A549 (cell line): ENCODE data around the gene RYR1. TPM values are rescaled to one million over a fixed set of nuclear protein-coding genes. Genes with fewer than 3 reads are reported as not detected.
A peak's percentile ranks its signal among the peaks of the same experiment; 100 is the strongest.

ENCODE experiments used
- ATAC-seq, 2 experiments: fragments of 200-7000 bp in 1 of 2; fragments of >200 bp in 1 of 2; cut with Nextera tagmentation in 1 of 2; cut with Tn5 transposase in 1 of 2; 3 replicates each; pipeline versions ENCODE4 v1.8.0 to v1.9.1; 2018 to 2020; ENCODE audit warnings: mild to moderate bottlenecking in 1 of 2, moderate library complexity in 1 of 2
- CTCF ChIA-PET: fragments of 300-600 bp; sonication (Branson Sonifier 250); formaldehyde crosslinking; extraction: SDS; loops from one replicate; lab custom pipeline; 2021; ENCODE audit warnings: antibody characterized with exemption, inconsistent platforms; lab: Yijun Ruan, JAX
- POLR2A ChIA-PET: fragments of 350-600 bp; formaldehyde crosslinking; extraction: SDS; loops from one replicate; lab custom pipeline; 2021; ENCODE audit warnings: antibody characterized with exemption, inconsistent platforms; lab: Yijun Ruan, JAX
- DNase-seq, 2 experiments: peaks; one replicate each; pipeline versions ENCODE4 v3.0.0 to v3.0.0-alpha.2; 2011 to 2016; ENCODE audit warnings: low read depth in 1 of 2, low spot score in 1 of 2
- FAIRE-seq: peaks from 2 replicates; lab custom pipeline; 2011; peaks lifted over from hg19 to GRCh38; lab: Jason Lieb, UNC
- H3K27ac ChIP-seq, 2 experiments: fragments of >200 bp; sonication (Bioruptor Twin); formaldehyde crosslinking; 3 replicates each; pipeline ENCODE4 v1.5.1; 2016 to 2017
- H3K4me1 ChIP-seq: fragments of >200 bp; sonication (Bioruptor Twin); formaldehyde crosslinking; 3 replicates; pipeline ENCODE4 v1.6.1; 2016
- H3K4me2 ChIP-seq: fragments of >200 bp; sonication (Bioruptor Twin); formaldehyde crosslinking; 3 replicates; pipeline ENCODE4 v1.6.1; 2016
- H3K4me3 ChIP-seq: fragments of >200 bp; sonication (Bioruptor Twin); formaldehyde crosslinking; 3 replicates; pipeline ENCODE4 v1.5.1; 2016
- H3K9me3 ChIP-seq: fragments of >200 bp; sonication (Bioruptor Twin); formaldehyde crosslinking; 3 replicates; pipeline ENCODE4 v1.6.1; 2016
- BHLHE40 ChIP-seq: IDR thresholded peaks from 2 replicates; pipeline ENCODE4 v1.6.1; 2012; ENCODE audit warnings: low read depth, low read length, inconsistent platforms
- CEBPB ChIP-seq, 2 experiments: fragments of >200 bp in 1 of 2; sonication (Bioruptor Twin) in 1 of 2; formaldehyde crosslinking in 1 of 2; IDR thresholded peaks; 2 replicates each; pipeline ENCODE4 v1.6.1; 2012 to 2016
- EHMT2 ChIP-seq: fragments of 200-600 bp; sonication (generic); IDR thresholded peaks from 2 replicates; pipeline ENCODE4 v1.6.1; 2016; ENCODE audit warnings: antibody characterized with exemption, low read depth, mild to moderate bottlenecking, moderate library complexity
- GATA3 ChIP-seq: IDR thresholded peaks from 2 replicates; pipeline ENCODE4 v1.6.1; 2012; ENCODE audit warnings: borderline replicate concordance
- HDAC2 ChIP-seq: fragments of 200-600 bp; sonication (generic); IDR thresholded peaks from 2 replicates; pipeline ENCODE4 v1.6.1; 2016
- HEYL ChIP-seq: fragments of 250-450 bp; sonication (Bioruptor Pico); IDR thresholded peaks from 2 replicates; pipeline ENCODE4 v1.8.0; 2021; ENCODE audit warnings: mild to moderate bottlenecking, moderate library complexity
- HOXB13 ChIP-seq: fragments of 250-450 bp; sonication (Bioruptor Pico); IDR thresholded peaks from 2 replicates; pipeline ENCODE4 v1.5.0; 2020; ENCODE audit warnings: low read depth, mild to moderate bottlenecking, moderate library complexity
- HOXB5 ChIP-seq: fragments of 250-450 bp; sonication (Bioruptor Pico); IDR thresholded peaks from 2 replicates; pipeline ENCODE4 v1.5.0; 2020; ENCODE audit warnings: mild to moderate bottlenecking, moderate library complexity
- KDM1A ChIP-seq: fragments of 200-600 bp; sonication (generic); IDR thresholded peaks from 2 replicates; pipeline ENCODE4 v1.6.1; 2016; ENCODE audit warnings: low read depth, mild to moderate bottlenecking
- MAFK ChIP-seq: fragments of 450-650 bp; IDR thresholded peaks from 2 replicates; pipeline ENCODE4 v1.6.1; 2014; ENCODE audit not compliant: partially characterized antibody
- TFCP2L1 ChIP-seq: fragments of 250-450 bp; sonication (Bioruptor Pico); IDR thresholded peaks from 2 replicates; pipeline ENCODE4 v1.5.0; 2021; ENCODE audit warnings: mild to moderate bottlenecking
- ZFP36 ChIP-seq: fragments of 450-650 bp; IDR thresholded peaks from 2 replicates; pipeline ENCODE4 v1.6.1; 2014; ENCODE audit warnings: borderline replicate concordance; ENCODE audit not compliant: partially characterized antibody
- ZSCAN20 ChIP-seq: fragments of 250-450 bp; sonication (Bioruptor Pico); IDR thresholded peaks from 2 replicates; pipeline ENCODE4 v1.8.0; 2022; ENCODE audit warnings: mild to moderate bottlenecking, moderate library complexity
- WGBS: methylation state at CpG from one replicate; pipeline ENCODE4 v1.1.6; 2017; ENCODE audit errors: missing lambda C conversion rate; 5-methylcytosine and 5-hydroxymethylcytosine counted together
- polyA plus RNA-seq, 4 experiments: library from polyadenylated mRNA; depleted of rRNA in 3 of 4; stranded (reverse); fragments of >200 nt; fragmentation: RNase III in 1 of 4; extraction: RNeasy Plus Mini Kit Qiagen cat#74134 plus additional on column Dnase treatment in 1 of 4; gene quantifications; 2 replicates in 3 of 4; 3 replicates in 1 of 4; pipeline ENCODE4 v1.2.3, GENCODE V29; 2011 to 2017
- TF ChIP-seq, protein P1 (sequence below): IDR thresholded peaks from 2 replicates; pipeline ENCODE4 v1.6.1; 2012
- TF ChIP-seq, protein P2 (sequence below): fragments of 250-450 bp; sonication (Bioruptor Pico); IDR thresholded peaks from 2 replicates; pipeline ENCODE4 v1.5.0; 2021; ENCODE audit warnings: mild to moderate bottlenecking, moderate library complexity, borderline replicate concordance
- TF ChIP-seq, protein P3 (sequence below): IDR thresholded peaks from 2 replicates; pipeline ENCODE4 v1.6.1; 2012
- TF ChIP-seq, protein P4 (sequence below): fragments of >200 bp; sonication (Bioruptor Twin); formaldehyde crosslinking; IDR thresholded peaks from 3 replicates; pipeline ENCODE4 v1.5.1; 2016
- TF ChIP-seq, protein P5 (sequence below): fragments of 200-600 bp; sonication (generic); IDR thresholded peaks from 2 replicates; pipeline ENCODE4 v1.6.1; 2016; ENCODE audit warnings: antibody characterized with exemption, mild to moderate bottlenecking, moderate library complexity

RYR1 gene
- polyA plus RNA-seq, 2 of the 4 experiments (the other 2 are of a cell fraction): 1.4 to 3.1 TPM

DNA sequence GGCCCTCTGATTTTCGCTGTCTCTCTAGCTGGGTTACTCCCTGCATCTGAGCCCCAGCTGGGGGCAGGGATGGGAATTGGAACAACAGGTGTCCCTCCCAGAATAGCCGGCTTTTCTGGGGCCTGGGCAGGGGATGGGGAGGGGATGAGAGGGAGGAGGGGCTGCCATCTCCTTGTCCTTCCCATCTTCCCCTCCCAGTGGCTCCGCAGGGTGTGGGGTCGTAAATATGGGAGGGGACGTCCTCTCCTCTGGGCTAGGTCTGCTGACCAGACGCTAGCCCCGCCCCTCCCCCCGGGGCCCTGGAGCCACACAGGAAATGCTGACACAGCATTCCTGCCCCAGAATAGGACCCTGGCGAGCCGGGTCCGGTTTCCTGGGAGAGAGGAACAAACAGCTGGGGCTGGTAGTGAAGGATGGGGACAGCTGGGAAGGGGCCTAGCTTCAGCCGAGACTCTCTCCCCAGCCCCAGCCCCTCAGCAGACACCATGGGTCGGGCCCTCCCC, 1.1 kb downstream of the RYR1 start:
- ChIA-PET CTCF (interaction anchor here (0.6 to 8.2 kb wide), 6 partner anchors 9 to 543 kb away, joined by 3 to 65 read pairs (median 3); partner anchors contain the start of genes FAM98C, MRPS12, RASGRP4 and SARS2), POLR2A (no interaction called here)
- TF ChIP-seq MAFK: peak; percentile 99
- TF ChIP-seq, protein P1, sequence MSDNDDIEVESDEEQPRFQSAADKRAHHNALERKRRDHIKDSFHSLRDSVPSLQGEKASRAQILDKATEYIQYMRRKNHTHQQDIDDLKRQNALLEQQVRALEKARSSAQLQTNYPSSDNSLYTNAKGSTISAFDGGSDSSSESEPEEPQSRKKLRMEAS: no peak
- FAIRE-seq (no peak), ATAC-seq (0 out of 6 replicates have a peak, but pooled peaks of 1 of the 2 experiments have one; percentile 11), DNase-seq (no peak)
- no peak overlapping the region for H3K4me3 ChIP-seq
- no peaks in the 10 kb centered on the region for H3K9me3 ChIP-seq
- WGBS: 52% methylated on average over 13 of the region's 13 CpGs
- H3K27ac ChIP-seq: no peak overlapping the region
- H3K4me2 ChIP-seq: no peak overlapping the region
- H3K4me1 ChIP-seq: peaks cover 6% of the 10 kb centered on the region; the same call in 2 of the 3 replicates

DNA sequence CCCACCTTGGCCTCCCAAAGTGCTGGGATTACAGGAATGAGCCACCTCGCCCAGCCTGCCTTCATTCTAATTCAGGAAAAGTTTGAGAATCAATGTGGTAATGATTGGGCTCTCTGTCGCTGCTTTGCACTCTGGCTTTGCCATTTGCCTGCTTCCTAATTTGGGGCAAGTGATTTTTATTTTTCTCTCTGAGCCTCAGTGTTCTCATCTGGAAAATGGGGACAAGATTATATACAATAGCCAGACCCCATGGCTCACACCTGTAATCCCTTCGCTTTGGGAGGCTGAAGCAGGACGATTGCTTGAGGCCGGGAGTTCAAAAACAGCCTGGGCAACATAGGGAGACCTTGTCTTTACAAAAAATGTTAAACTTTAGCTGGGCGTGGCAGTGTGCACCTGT, 3.8 kb downstream of the RYR1 start:
- WGBS: 69% methylated on average over 6 of the region's 6 CpGs
- Histone ChIP-seq H3K4me1 (peaks cover 6% of the 10 kb centered on the region; the same call in 2 of the 3 replicates), H3K27ac (no peak overlapping the region), H3K4me3 (no peak overlapping the region), H3K9me3 (no peaks in the 10 kb centered on the region)
- ChIA-PET CTCF (interaction anchor here (0.6 to 8.2 kb wide), 7 partner anchors 10 to 63 kb away, joined by 3 to 65 read pairs (median 3); partner anchors contain the start of gene FAM98C), POLR2A (no interaction called here)
- FAIRE-seq (no peak), DNase-seq (no peak)
- TF ChIP-seq HDAC2: no peak
- peak; percentile 74 for TF ChIP-seq KDM1A
- TF ChIP-seq, all 56 proteins: peak for 1
- no peak for ATAC-seq
- H3K4me2 ChIP-seq: no peak overlapping the region

DNA sequence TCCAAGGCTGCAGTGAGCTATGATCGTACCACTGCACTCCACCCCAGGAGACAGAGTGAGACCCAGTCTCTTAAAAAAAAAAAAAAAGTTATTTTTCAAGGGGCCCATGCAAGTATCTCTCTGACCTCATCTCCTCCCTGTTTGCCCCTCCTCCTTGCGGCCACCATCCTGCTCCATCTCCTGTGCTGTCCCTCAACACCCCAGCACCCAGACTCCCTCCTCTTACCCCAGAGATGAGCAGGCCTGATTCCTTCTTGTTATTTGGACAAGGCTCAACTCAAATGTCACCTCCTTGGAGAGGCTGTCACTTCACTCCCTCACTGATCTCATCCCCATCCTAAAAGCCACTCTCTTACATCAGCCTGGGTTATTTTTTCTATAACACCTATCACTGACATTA, 4.4 kb downstream of the RYR1 start:
- no peak for TF ChIP-seq HEYL
- TF ChIP-seq, protein P2, sequence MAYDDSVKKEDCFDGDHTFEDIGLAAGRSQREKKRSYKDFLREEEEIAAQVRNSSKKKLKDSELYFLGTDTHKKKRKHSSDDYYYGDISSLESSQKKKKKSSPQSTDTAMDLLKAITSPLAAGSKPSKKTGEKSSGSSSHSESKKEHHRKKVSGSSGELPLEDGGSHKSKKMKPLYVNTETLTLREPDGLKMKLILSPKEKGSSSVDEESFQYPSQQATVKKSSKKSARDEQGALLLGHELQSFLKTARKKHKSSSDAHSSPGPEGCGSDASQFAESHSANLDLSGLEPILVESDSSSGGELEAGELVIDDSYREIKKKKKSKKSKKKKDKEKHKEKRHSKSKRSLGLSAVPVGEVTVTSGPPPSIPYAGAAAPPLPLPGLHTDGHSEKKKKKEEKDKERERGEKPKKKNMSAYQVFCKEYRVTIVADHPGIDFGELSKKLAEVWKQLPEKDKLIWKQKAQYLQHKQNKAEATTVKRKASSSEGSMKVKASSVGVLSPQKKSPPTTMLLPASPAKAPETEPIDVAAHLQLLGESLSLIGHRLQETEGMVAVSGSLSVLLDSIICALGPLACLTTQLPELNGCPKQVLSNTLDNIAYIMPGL (CRISPR knock-in tag): no peak
- no peak for TF ChIP-seq GATA3
- TF ChIP-seq HOXB13 (CRISPR knock-in tag): no peak
- TF ChIP-seq, protein P3, sequence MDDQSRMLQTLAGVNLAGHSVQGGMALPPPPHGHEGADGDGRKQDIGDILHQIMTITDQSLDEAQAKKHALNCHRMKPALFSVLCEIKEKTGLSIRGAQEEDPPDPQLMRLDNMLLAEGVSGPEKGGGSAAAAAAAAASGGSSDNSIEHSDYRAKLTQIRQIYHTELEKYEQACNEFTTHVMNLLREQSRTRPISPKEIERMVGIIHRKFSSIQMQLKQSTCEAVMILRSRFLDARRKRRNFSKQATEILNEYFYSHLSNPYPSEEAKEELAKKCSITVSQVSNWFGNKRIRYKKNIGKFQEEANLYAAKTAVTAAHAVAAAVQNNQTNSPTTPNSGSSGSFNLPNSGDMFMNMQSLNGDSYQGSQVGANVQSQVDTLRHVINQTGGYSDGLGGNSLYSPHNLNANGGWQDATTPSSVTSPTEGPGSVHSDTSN: no peak
- TF ChIP-seq, protein P4, sequence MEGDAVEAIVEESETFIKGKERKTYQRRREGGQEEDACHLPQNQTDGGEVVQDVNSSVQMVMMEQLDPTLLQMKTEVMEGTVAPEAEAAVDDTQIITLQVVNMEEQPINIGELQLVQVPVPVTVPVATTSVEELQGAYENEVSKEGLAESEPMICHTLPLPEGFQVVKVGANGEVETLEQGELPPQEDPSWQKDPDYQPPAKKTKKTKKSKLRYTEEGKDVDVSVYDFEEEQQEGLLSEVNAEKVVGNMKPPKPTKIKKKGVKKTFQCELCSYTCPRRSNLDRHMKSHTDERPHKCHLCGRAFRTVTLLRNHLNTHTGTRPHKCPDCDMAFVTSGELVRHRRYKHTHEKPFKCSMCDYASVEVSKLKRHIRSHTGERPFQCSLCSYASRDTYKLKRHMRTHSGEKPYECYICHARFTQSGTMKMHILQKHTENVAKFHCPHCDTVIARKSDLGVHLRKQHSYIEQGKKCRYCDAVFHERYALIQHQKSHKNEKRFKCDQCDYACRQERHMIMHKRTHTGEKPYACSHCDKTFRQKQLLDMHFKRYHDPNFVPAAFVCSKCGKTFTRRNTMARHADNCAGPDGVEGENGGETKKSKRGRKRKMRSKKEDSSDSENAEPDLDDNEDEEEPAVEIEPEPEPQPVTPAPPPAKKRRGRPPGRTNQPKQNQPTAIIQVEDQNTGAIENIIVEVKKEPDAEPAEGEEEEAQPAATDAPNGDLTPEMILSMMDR: no peak
- TF ChIP-seq, protein P5, sequence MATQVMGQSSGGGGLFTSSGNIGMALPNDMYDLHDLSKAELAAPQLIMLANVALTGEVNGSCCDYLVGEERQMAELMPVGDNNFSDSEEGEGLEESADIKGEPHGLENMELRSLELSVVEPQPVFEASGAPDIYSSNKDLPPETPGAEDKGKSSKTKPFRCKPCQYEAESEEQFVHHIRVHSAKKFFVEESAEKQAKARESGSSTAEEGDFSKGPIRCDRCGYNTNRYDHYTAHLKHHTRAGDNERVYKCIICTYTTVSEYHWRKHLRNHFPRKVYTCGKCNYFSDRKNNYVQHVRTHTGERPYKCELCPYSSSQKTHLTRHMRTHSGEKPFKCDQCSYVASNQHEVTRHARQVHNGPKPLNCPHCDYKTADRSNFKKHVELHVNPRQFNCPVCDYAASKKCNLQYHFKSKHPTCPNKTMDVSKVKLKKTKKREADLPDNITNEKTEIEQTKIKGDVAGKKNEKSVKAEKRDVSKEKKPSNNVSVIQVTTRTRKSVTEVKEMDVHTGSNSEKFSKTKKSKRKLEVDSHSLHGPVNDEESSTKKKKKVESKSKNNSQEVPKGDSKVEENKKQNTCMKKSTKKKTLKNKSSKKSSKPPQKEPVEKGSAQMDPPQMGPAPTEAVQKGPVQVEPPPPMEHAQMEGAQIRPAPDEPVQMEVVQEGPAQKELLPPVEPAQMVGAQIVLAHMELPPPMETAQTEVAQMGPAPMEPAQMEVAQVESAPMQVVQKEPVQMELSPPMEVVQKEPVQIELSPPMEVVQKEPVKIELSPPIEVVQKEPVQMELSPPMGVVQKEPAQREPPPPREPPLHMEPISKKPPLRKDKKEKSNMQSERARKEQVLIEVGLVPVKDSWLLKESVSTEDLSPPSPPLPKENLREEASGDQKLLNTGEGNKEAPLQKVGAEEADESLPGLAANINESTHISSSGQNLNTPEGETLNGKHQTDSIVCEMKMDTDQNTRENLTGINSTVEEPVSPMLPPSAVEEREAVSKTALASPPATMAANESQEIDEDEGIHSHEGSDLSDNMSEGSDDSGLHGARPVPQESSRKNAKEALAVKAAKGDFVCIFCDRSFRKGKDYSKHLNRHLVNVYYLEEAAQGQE: no peak
- TF ChIP-seq CEBPB (IDR thresholded peaks at IDR 0.05): no peak
- no peak for TF ChIP-seq ZSCAN20 (CRISPR knock-in tag)
- TF ChIP-seq ZFP36: no peak
- TF ChIP-seq EHMT2: no peak
- TF ChIP-seq HOXB5 (CRISPR knock-in tag): no peak
- TF ChIP-seq BHLHE40: no peak
- TF ChIP-seq TFCP2L1: no peak
- TF ChIP-seq, all 56 proteins: peak for 0
- ATAC-seq (no peak), FAIRE-seq (no peak), DNase-seq (no peak)
- ChIA-PET POLR2A (no interaction called here), CTCF (interaction anchor here (0.7 to 8.2 kb wide), 5 partner anchors 19 to 64 kb away, joined by 3 to 65 read pairs (median 3); partner anchors contain the start of gene FAM98C)
- Histone ChIP-seq H3K9me3 (no peaks in the 10 kb centered on the region), H3K4me3 (no peak overlapping the region), H3K4me1 (peaks cover 6% of the 10 kb centered on the region; the same call in 2 of the 3 replicates), H3K4me2 (no peak overlapping the region), H3K27ac (no peak overlapping the region)
- 73% methylated on average over 2 of the region's 2 CpGs for WGBS
